HL-60 (cell line): ENCODE measurements around the gene CCNJL.

ENCODE experiments used
- CTCF ChIP-seq: IDR thresholded peaks from one replicate; pipeline ENCODE4 v1.5.1; 2011; ENCODE audit warnings: low read length, control low read depth, inconsistent platforms; ENCODE audit not compliant: insufficient read depth
- GABPA ChIP-seq: IDR thresholded peaks from 2 replicates; pipeline ENCODE4 v1.6.1; 2012; ENCODE audit warnings: low read depth
- POLR2AphosphoS5 ChIP-seq: IDR thresholded peaks from 2 replicates; pipeline ENCODE4 v1.6.1; 2012; ENCODE audit warnings: low read depth
- REST ChIP-seq: IDR thresholded peaks from 2 replicates; pipeline ENCODE4 v1.6.1; 2012; ENCODE audit warnings: low read depth; ENCODE audit not compliant: insufficient replicate concordance

GRCh38 chr5:160271836-160272235 lies 40.5 kb downstream of the CCNJL start:
- no peak for TF ChIP-seq POLR2AphosphoS5
- TF ChIP-seq CTCF, result no peak
- TF ChIP-seq GABPA, result no peak
- TF ChIP-seq REST, result no peak
